Neural progenitor cell (in vitro differentiated cells): ENCODE data around the gene ZNF462.

Experiments
- CTCF ChIP-seq: fragments of 200-600 bp; sonication (generic); IDR thresholded peaks from 2 replicates; pipeline ENCODE4 v1.5.1; 2017; ENCODE audit warnings: antibody characterized with exemption, mild to moderate bottlenecking
- EZH2phosphoT487 ChIP-seq: fragments of 200-600 bp; sonication (generic); IDR thresholded peaks from 2 replicates; pipeline ENCODE4 v1.6.1; 2017; ENCODE audit warnings: antibody characterized with exemption

DNA sequence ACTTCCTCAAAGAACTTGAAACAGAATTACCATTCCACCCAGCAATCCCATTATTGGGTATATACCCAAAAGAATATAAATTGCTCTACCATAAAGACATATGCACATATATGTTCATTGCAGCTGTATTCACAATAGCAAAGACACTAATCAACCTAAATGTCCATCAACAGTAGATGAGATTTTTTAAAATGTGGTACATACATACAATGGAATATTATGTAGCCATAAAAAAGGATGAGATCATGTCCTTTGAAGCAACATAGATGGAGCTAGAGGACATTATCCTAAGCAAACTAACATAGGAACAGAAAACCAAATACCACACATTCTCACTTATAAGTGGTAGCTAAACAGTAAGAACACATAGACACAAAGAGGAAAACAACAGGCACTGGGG, 28.1 kb upstream of the ZNF462 start:
- no peak for TF ChIP-seq CTCF
- TF ChIP-seq EZH2phosphoT487: no peak
